HepG2 (cell line): Measurements from ENCODE around the gene FIZ1. TPM values are rescaled to one million over a fixed set of nuclear protein-coding genes. Genes with fewer than 3 reads are reported as not detected.

Experiments used
- ATAC-seq: fragments of 200-7000 bp; cut with Tn5 transposase; 3 replicates; pipeline ENCODE4 v1.9.1; 2020; ENCODE audit warnings: mild to moderate bottlenecking, moderate library complexity
- BruUV-seq: library from RNA; stranded (reverse); fragments of 400-500 nt; replicated peaks from 2 replicates; lab custom pipeline; 2021; lab: Mats Ljungman, UMichigan
- CTCF ChIA-PET: fragments of 300-600 bp; formaldehyde crosslinking; extraction: SDS; loops from one replicate; lab custom pipeline; 2021; ENCODE audit warnings: low total read pairs, inconsistent platforms, low intra/inter-chr PET ratio; lab: Yijun Ruan, JAX
- POLR2A ChIA-PET: fragments of 350-600 bp; sonication (Branson Sonifier 250); formaldehyde crosslinking; loops from one replicate; lab custom pipeline; 2020; ENCODE audit warnings: antibody characterized with exemption, inconsistent platforms; lab: Yijun Ruan, JAX
- DNase-seq: peaks from one replicate; pipeline ENCODE4 v3.0.0-alpha.2; 2015; ENCODE audit warnings: low spot score
- FAIRE-seq: peaks from 3 replicates; lab custom pipeline; 2011; peaks lifted over from hg19 to GRCh38; lab: Jason Lieb, UNC
- H2AFZ ChIP-seq: one replicate; pipeline ENCODE4 v1.6.1; 2011; ENCODE audit warnings: low read length, inconsistent platforms
- H3K27ac ChIP-seq: fragments of 300-600 bp; 3 replicates; pipeline ENCODE4 v1.8.0; 2011; ENCODE audit warnings: mixed run types, mild to moderate bottlenecking, mixed read lengths, low read length, inconsistent platforms; ENCODE audit not compliant: insufficient read depth; ENCODE audit errors: extremely low read length
- H3K27me3 ChIP-seq, 2 experiments: fragments of 200-600 bp in 1 of 2; 2 replicates in 1 of 2; 3 replicates in 1 of 2; pipeline versions ENCODE4 v1.6.0 to v1.8.0; 2011; ENCODE audit warnings: low read length in 2 of 2, mild to moderate bottlenecking in 2 of 2, moderate library complexity in 2 of 2, inconsistent platforms in 1 of 2; ENCODE audit not compliant: insufficient read depth in 2 of 2, control insufficient read depth in 1 of 2
- H3K36me3 ChIP-seq, 2 experiments: fragments of 200-600 bp in 1 of 2; replicated peaks in 1 of 2; 2 replicates in 1 of 2; 3 replicates in 1 of 2; pipeline versions ENCODE4 v1.5.1 to v1.8.0; 2011; ENCODE audit warnings: low read length in 2 of 2, inconsistent platforms in 1 of 2; ENCODE audit not compliant: insufficient read depth in 2 of 2, control insufficient read depth in 1 of 2
- H3K4me1 ChIP-seq: 2 replicates; pipeline ENCODE4 v1.5.1; 2012; ENCODE audit warnings: low read length, inconsistent platforms; ENCODE audit not compliant: insufficient read depth
- H3K4me2 ChIP-seq: 2 replicates; pipeline ENCODE4 v1.6.0; 2011; ENCODE audit warnings: low read depth, low read length, inconsistent platforms
- H3K4me3 ChIP-seq, 3 experiments: fragments of 200-600 bp in 1 of 3; sonication (generic), shearing (Covaris generic) in 1 of 3; replicated peaks in 1 of 3; 2 replicates each; pipeline ENCODE4 v1.5.1; 2011 to 2016; ENCODE audit warnings: low read length in 3 of 3, inconsistent platforms in 2 of 3, low read depth in 2 of 3, mild to moderate bottlenecking in 2 of 3, control low read depth in 1 of 3, mixed read lengths in 1 of 3; ENCODE audit not compliant: insufficient read depth in 1 of 3
- H3K79me2 ChIP-seq: one replicate; pipeline ENCODE4 v1.6.1; 2011; ENCODE audit warnings: low read length, inconsistent platforms; ENCODE audit not compliant: insufficient read depth
- H3K9ac ChIP-seq: 2 replicates; pipeline ENCODE4 v1.6.0; 2011; ENCODE audit warnings: mild to moderate bottlenecking, low read depth, low read length, inconsistent platforms; ENCODE audit not compliant: insufficient read depth
- H3K9me3 ChIP-seq: 2 replicates; pipeline ENCODE4 v1.5.1; 2012; ENCODE audit warnings: mild to moderate bottlenecking, low read length
- H4K20me1 ChIP-seq: 2 replicates; pipeline ENCODE4 v1.6.0; 2011; ENCODE audit warnings: inconsistent platforms, mild to moderate bottlenecking, low read length, moderate library complexity; ENCODE audit not compliant: insufficient read depth
- AGO2 ChIP-seq: fragments of 200-400 bp; formaldehyde crosslinking; optimal IDR thresholded peaks from 2 replicates; pipeline ENCODE3; 2017; ENCODE audit warnings: mild to moderate bottlenecking, low read depth, low read length, moderate library complexity
- AKAP8 ChIP-seq: sonication (generic); formaldehyde crosslinking; IDR thresholded peaks from 2 replicates; pipeline ENCODE4 v1.5.1; 2020; ENCODE audit warnings: mild to moderate bottlenecking, missing genetic modification reagents
- CHCHD3 ChIP-seq: sonication (generic); formaldehyde crosslinking; IDR thresholded peaks from 2 replicates; pipeline ENCODE4 v1.8.0; 2022; ENCODE audit warnings: mild to moderate bottlenecking, missing genetic modification reagents, moderate library complexity
- NFKB2 ChIP-seq: sonication (generic); formaldehyde crosslinking; IDR thresholded peaks from 2 replicates; pipeline ENCODE4 v1.4.0; 2020; ENCODE audit warnings: missing genetic modification reagents, borderline replicate concordance
- POLR2A ChIP-seq, 2 experiments: IDR thresholded peaks; 2 replicates each; pipeline ENCODE4 v1.6.1; 2011; ENCODE audit warnings: low read depth in 2 of 2, low read length in 2 of 2, mild to moderate bottlenecking in 1 of 2, moderate library complexity in 1 of 2; ENCODE audit not compliant: insufficient read depth in 1 of 2
- SAP130 ChIP-seq: IDR thresholded peaks from 2 replicates; pipeline ENCODE4 v1.6.1; 2016; ENCODE audit warnings: low read depth
- ZBTB38 ChIP-seq: sonication (generic); formaldehyde crosslinking; IDR thresholded peaks from 2 replicates; pipeline ENCODE4 v1.5.1; 2020; ENCODE audit warnings: mild to moderate bottlenecking, missing genetic modification reagents
- ZNF138 ChIP-seq: sonication (generic); formaldehyde crosslinking; IDR thresholded peaks from 2 replicates; pipeline ENCODE4 v1.5.0; 2020; ENCODE audit warnings: mild to moderate bottlenecking, low read depth, missing genetic modification reagents
- ZNF263 ChIP-seq: sonication (generic); formaldehyde crosslinking; IDR thresholded peaks from 2 replicates; pipeline ENCODE4 v1.4.0; 2020; ENCODE audit warnings: missing genetic modification reagents
- ZNF317 ChIP-seq: sonication (generic); formaldehyde crosslinking; IDR thresholded peaks from 2 replicates; pipeline ENCODE4 v1.5.0; 2020; ENCODE audit warnings: mild to moderate bottlenecking, missing genetic modification reagents
- ZNF552 ChIP-seq: sonication (generic); formaldehyde crosslinking; IDR thresholded peaks from 2 replicates; pipeline ENCODE4 v1.9.0; 2022; ENCODE audit warnings: missing genetic modification reagents, mild to moderate bottlenecking, borderline replicate concordance
- ZNF563 ChIP-seq: sonication (generic); formaldehyde crosslinking; IDR thresholded peaks from 2 replicates; pipeline ENCODE4 v1.8.0; 2022; ENCODE audit warnings: mild to moderate bottlenecking, moderate library complexity, missing genetic modification reagents
- ZNF577 ChIP-seq: sonication (generic); formaldehyde crosslinking; IDR thresholded peaks from 2 replicates; pipeline ENCODE4 v1.4.0; 2020; ENCODE audit warnings: mild to moderate bottlenecking, low read depth, missing genetic modification reagents, borderline replicate concordance
- ZNF775 ChIP-seq: sonication (generic); formaldehyde crosslinking; IDR thresholded peaks from 2 replicates; pipeline ENCODE4 v1.4.0; 2020; ENCODE audit warnings: missing genetic modification reagents, mild to moderate bottlenecking, moderate library complexity, borderline replicate concordance
- WGBS: methylation state at CpG from one replicate; pipeline ENCODE4 v1.1.6; 2017; ENCODE audit warnings: low lambda C conversion rate; 5-methylcytosine and 5-hydroxymethylcytosine counted together
- in situ Hi-C: cut with HindIII; loops from 2 replicates; pipeline ENCODE4 v1.10.0; 2017; ENCODE audit warnings: low pct_unique_long_range_greater_than_20kb; ENCODE audit not compliant: extremely low pct_ligation_motif_present
- intact Hi-C: fragments of 100-400 bp; cut with micrococcal nuclease; formaldehyde crosslinking; loops from one replicate; pipeline ENCODE4 v1.10.0; 2022; ENCODE audit not compliant: unreplicated experiment
- polyA plus RNA-seq, 8 experiments: library from polyadenylated mRNA; depleted of rRNA in 3 of 8; stranded (reverse) in 7 of 8; unstranded in 1 of 8; fragments of >200 nt; fragmentation: Illumina TruSeq in 4 of 8; extraction: Trizol in 4 of 8; gene quantifications; 2 replicates each; pipeline versions ENCODE4 v1.2.1 to v1.2.3, GENCODE V29; 2011 to 2016; ENCODE audit warnings: low read depth in 4 of 8, missing spikeins in 1 of 8, mixed read lengths in 1 of 8; ENCODE audit not compliant: insufficient read depth in 1 of 8
- total RNA-seq, 5 experiments: library from RNA; depleted of rRNA; stranded (reverse); fragments of >200 nt; fragmentation: Illumina TruSeq; extraction: Trizol; gene quantifications; 2 replicates each; pipeline ENCODE4 v1.2.3, GENCODE V29; 2016; ENCODE audit warnings: low read depth in 1 of 5
- TF ChIP-seq, protein P1 (sequence below): sonication (generic); formaldehyde crosslinking; IDR thresholded peaks from 2 replicates; pipeline ENCODE4 v1.4.0; 2020; ENCODE audit warnings: missing genetic modification reagents
- TF ChIP-seq, protein P2 (sequence below): IDR thresholded peaks from 2 replicates; pipeline ENCODE4 v1.6.1; 2016; ENCODE audit warnings: control low read depth
- TF ChIP-seq, protein P3 (sequence below): sonication (generic); formaldehyde crosslinking; IDR thresholded peaks from 2 replicates; pipeline ENCODE4 v1.5.0; 2020; ENCODE audit warnings: missing genetic modification reagents, mild to moderate bottlenecking, borderline replicate concordance

Gene FIZ1
- total and polyA plus RNA-seq, 2 of the 13 experiments (the other 11 are each of a cell fraction or from before 2014, with no cell fraction given) = 3.6 to 5.9 TPM

DNA sequence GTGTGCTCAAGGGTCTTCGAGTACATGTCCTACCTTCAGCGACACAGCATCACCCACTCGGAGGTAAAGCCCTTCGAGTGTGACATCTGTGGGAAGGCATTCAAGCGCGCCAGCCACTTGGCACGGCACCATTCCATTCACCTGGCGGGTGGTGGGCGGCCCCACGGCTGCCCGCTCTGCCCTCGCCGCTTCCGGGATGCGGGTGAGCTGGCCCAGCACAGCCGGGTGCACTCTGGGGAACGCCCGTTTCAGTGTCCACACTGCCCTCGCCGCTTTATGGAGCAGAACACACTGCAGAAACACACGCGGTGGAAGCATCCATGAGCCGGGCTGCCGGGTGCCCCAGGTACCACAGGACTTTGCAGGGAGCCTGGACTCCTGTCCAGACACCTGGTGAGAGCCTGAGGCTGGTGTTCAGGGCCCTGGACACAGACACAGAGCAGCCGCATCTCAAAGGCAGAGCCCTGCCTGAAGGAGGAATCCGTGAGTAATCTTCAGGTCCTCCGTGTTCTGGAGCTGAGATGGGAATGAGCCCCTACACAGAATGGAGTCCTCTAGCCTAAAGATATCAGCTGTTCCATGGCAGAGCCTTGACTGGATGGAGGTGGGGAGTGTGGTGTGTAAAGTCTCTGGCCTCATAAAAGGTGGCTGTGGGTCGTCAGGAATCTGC lies 45.7 kb upstream of the FIZ1 start (continued):
- no peak for TF ChIP-seq ZNF775
- TF ChIP-seq ZNF577 (CRISPR knock-in tag) = no peak
- TF ChIP-seq AGO2 = peak; percentile 74

DNA sequence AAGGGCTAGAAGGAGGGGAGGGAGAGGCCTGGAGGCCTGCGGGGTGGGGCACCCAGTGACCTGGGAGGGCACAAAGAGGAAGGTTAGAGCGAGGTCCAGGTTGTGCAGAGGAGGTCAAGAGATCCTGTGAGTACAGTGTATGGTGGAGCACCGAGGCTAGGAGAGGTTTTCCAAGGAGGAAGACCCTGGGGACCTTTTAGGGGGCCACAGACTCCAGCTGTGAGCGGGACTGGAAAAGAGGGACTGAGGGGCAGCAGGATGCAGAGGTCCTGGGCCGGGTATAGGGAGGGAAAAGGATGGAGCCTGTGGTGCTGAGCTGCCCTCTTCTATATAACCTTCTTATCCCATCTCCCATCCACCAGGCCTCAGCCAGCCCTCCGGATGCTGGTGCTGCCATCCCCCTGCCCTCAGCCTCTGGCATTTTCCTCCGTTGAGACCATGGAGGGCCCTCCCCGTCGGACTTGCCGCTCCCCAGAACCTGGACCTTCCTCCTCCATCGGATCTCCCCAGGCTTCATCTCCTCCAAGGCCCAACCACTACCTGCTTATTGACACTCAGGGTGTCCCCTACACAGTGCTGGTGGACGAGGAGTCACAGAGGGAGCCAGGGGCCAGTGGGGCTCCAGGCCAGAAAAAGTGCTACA lies 45.0 kb upstream of the FIZ1 start:
- TF ChIP-seq POLR2A (IDR thresholded peaks at IDR 0.05; ENCODE audit: insufficient read depth in 1 of 2, low read depth in 2 of 2, low read length in 2 of 2) (0 out of 4 replicates have a peak, but pooled peaks of 1 of the 2 experiments have one; percentile 20), ZBTB38 (no peak), ZNF138 (no peak), ZNF563 (CRISPR knock-in tag) (no peak), SAP130 (CRISPR knock-in tag) (peak; percentile 12; the same call in 1 of the 2 replicates), ZNF317 (CRISPR knock-in tag) (0 out of 2 replicates have a peak, but pooled peaks have one; percentile 31), ZNF263 (CRISPR knock-in tag) (peak; percentile 49; the same call in 1 of the 2 replicates), ZNF552 (CRISPR knock-in tag) (no peak), AKAP8 (CRISPR knock-in tag) (0 out of 2 replicates have a peak, but pooled peaks have one; percentile 20), CHCHD3 (CRISPR knock-in tag) (no peak), NFKB2 (CRISPR knock-in tag) (peak; percentile 46; the same call in 1 of the 2 replicates)
- TF ChIP-seq, protein P1, sequence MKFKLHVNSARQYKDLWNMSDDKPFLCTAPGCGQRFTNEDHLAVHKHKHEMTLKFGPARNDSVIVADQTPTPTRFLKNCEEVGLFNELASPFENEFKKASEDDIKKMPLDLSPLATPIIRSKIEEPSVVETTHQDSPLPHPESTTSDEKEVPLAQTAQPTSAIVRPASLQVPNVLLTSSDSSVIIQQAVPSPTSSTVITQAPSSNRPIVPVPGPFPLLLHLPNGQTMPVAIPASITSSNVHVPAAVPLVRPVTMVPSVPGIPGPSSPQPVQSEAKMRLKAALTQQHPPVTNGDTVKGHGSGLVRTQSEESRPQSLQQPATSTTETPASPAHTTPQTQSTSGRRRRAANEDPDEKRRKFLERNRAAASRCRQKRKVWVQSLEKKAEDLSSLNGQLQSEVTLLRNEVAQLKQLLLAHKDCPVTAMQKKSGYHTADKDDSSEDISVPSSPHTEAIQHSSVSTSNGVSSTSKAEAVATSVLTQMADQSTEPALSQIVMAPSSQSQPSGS (CRISPR knock-in tag) = no peak
- TF ChIP-seq, protein P2, sequence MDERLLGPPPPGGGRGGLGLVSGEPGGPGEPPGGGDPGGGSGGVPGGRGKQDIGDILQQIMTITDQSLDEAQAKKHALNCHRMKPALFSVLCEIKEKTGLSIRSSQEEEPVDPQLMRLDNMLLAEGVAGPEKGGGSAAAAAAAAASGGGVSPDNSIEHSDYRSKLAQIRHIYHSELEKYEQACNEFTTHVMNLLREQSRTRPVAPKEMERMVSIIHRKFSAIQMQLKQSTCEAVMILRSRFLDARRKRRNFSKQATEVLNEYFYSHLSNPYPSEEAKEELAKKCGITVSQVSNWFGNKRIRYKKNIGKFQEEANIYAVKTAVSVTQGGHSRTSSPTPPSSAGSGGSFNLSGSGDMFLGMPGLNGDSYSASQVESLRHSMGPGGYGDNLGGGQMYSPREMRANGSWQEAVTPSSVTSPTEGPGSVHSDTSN (CRISPR knock-in tag) = no peak
- TF ChIP-seq, protein P3, sequence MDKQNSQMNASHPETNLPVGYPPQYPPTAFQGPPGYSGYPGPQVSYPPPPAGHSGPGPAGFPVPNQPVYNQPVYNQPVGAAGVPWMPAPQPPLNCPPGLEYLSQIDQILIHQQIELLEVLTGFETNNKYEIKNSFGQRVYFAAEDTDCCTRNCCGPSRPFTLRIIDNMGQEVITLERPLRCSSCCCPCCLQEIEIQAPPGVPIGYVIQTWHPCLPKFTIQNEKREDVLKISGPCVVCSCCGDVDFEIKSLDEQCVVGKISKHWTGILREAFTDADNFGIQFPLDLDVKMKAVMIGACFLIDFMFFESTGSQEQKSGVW = no peak
- TF ChIP-seq, all 625 proteins: peak for 6
- in situ Hi-C loops = no loop called here
- no peak for FAIRE-seq

More for the DNA sequence above, 45.0 kb upstream of the FIZ1 start:
- ChIA-PET CTCF (interaction anchor here (1.1 kb wide), 1 partner anchor 9 kb away, joined by 3 read pairs; no protein-coding TSS in a partner anchor), POLR2A (interaction anchor here (2.4 kb wide), 1 partner anchor 10 kb away, joined by 10 read pairs; the partner anchor contains the start of gene U2AF2)
- Histone ChIP-seq H3K9ac (peak overlapping the region; percentile 84), H4K20me1 (no peaks in the 10 kb centered on the region), H3K4me1 (peaks cover 61% of the 10 kb centered on the region), H2AFZ (no peak overlapping the region), H3K27me3 (no peaks in the 10 kb centered on the region; a peak in 1 of 5 replicates), H3K36me3 (peaks cover 0 to 10% of the 10 kb centered on the region in 2 experiments; a peak in 2 of 5 replicates), H3K4me2 (peak overlapping the region; percentile 84), H3K9me3 (no peaks in the 10 kb centered on the region), H3K4me3 (peak overlapping the region; percentile 92 to 96 (median 92)), H3K79me2 (peaks cover 41% of the 10 kb centered on the region), H3K27ac (peak overlapping the region; percentile 79)
- WGBS = 35% methylated on average over 12 of the region's 12 CpGs
- no peak for DNase-seq
- BruUV-seq = no TSS peak
- ATAC-seq = no peak
- intact Hi-C loops = no loop called here
